ENCODE results near the gene MLLT11.

The MLLT11 gene, protein sequence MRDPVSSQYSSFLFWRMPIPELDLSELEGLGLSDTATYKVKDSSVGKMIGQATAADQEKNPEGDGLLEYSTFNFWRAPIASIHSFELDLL

DNA sequence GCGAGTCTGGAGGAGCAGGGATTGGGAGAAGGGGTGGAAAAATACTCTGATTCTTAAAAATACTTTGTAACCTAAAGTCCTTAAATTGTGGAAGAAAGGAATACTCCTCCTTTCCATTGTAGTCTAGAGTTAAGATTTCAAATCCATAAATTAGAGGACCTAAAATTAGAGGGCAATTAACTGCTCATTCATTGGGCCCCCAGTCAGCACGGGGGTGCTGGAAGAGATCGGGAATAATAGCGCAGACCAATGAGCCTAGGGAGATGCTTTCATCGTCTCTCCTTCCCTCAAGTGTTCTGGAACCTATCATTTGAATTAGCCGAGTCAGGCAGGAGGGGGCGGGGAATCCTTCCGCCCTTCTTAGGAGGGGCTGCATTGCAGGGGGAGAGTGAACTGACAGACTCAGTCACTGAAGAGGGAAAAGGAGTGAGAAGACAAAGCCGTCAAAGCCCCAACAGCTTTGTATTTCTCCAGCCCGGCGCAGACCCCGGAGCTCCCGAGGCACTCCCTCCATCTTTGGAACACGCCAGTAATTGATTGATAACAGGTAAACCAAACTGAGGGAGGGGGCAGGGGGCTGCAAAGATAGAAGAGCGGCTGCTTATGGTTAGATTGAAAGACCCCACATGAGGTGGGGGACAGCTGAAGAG, at the start of gene MLLT11:
Gene MLLT11 (plus strand): TSS at position 391 of the 650 bp plus-strand sequence. CDS start 6,828 bp downstream, outside the sequence.
- H3K9me3 ChIP-seq (ENCODE audit: control insufficient read depth, insufficient read depth, low read length), result no peaks in the 10 kb centered on the region
- H3K27me3 ChIP-seq (ENCODE audit: control insufficient read depth, insufficient read depth, low read length), result no peaks in the 10 kb centered on the region
- H3K9ac ChIP-seq (ENCODE audit: low read depth, low read length), result peak within 1 kb of the TSS; percentile 90
- H3K4me1 ChIP-seq (ENCODE audit: control insufficient read depth, insufficient read depth, low read length), result peaks cover 11% of the 10 kb centered on the region
- peaks cover 8% of the 10 kb centered on the region for H3K36me3 ChIP-seq (ENCODE audit: control insufficient read depth, insufficient read depth, low read length)
- peak within 1 kb of the TSS; percentile 95 for H3K4me3 ChIP-seq (ENCODE audit: low read depth, low read length)

DNA sequence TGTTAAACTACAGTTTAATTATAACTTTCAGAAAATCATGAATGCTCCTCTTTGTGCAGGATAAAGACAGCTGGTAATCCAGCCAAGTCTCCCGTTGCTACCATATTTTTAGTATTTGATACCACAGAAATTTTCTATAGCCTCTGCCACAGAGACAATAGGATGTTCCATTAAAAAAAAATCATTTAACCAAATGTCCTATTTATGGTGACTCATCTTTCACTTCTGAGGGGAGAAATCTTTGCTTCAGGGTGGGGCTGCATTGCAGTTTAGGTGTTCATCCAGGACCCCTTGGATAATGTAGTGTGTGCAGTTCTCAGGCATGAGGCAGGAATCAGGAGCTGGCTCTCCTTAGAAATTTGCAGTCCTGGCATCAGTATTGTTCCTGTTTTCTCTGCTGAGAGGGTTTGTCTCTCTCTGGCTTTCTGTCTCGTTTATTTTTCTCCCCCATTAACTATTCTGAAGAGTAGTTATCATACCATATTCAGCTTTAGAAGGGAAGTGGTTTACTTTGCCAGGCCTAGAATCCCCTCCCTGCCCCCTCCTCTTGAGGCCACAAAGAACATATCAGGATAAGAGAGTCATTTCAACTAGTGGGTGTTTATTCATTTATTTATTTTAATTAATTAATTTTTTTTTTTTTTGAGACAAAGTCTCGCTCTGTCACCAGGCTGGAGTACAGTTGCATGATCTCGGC, 48.9 kb upstream of the MLLT11 start:
- Histone ChIP-seq H3K36me3 (ENCODE audit: control insufficient read depth, insufficient read depth, low read length) (no peaks in the 10 kb centered on the region), H3K9me3 (ENCODE audit: control insufficient read depth, insufficient read depth, low read length) (no peaks in the 10 kb centered on the region), H3K27me3 (ENCODE audit: control insufficient read depth, insufficient read depth, low read length) (no peaks in the 10 kb centered on the region), H3K4me3 (ENCODE audit: low read depth, low read length) (no peak overlapping the region), H3K9ac (ENCODE audit: low read depth, low read length) (no peak overlapping the region), H3K4me1 (ENCODE audit: control insufficient read depth, insufficient read depth, low read length) (peaks cover 10% of the 10 kb centered on the region)

DNA sequence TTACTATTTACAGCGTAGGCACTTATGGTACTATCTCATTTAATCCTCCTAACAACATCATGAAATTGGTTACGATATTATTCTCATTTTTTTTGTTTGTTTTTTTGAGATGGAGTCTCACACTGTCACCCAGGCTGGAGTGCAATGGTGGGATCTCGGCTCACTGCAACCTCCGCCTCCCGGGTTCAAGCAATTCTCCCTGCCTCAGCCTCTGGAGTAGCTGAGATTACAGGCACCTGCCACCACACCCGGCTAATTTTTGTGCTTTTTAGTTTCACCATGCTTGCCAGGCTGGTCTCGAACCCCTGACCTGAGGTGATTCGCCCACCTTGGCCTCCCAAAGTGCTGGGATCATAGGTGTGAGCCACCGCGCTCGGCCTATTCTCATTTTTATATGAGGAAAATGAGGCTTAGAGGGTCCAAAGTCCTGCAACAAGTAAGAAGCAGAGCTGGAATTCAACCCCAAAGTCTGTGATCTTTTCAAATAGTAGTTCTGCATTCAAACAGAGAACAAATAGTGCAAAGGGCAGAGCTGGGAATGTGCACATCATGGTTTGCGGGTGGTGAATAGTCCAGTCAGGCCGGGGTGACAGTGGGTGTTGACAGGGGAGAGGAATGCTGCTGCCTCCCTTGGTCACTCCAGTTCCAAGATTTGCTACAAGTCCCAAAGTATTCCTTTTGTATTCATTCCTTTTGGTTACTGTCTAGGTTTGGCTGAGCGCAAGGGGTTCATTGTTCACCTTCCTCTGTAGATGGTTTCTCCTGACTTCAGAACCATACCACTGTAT, 47.3 kb upstream of the MLLT11 start:
- Histone ChIP-seq H3K4me1 (ENCODE audit: control insufficient read depth, insufficient read depth, low read length) (peaks cover 5% of the 10 kb centered on the region), H3K9ac (ENCODE audit: low read depth, low read length) (no peak overlapping the region), H3K27me3 (ENCODE audit: control insufficient read depth, insufficient read depth, low read length) (no peaks in the 10 kb centered on the region), H3K4me3 (ENCODE audit: low read depth, low read length) (no peak overlapping the region), H3K9me3 (ENCODE audit: control insufficient read depth, insufficient read depth, low read length) (no peaks in the 10 kb centered on the region), H3K36me3 (ENCODE audit: control insufficient read depth, insufficient read depth, low read length) (no peaks in the 10 kb centered on the region)

DNA sequence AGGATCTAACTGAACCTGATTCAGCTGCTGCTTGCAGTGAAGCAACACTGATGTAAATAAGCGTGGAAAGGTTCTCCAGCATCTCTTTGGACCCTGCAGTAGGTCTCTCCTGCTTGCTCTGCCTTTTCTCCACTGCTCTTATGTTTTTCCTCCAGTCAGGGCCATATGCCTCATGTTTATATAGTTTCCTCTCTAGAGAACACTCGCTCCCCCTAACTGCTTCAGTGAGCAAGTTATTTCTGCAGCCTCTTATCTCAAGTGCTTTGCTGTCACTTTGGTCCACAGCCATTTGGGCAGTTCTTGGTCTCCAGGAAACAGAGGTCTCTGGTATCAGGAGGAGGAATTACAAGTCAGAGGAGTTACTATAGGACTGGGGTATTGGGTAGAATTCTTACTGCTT, 46.7 kb upstream of the MLLT11 start:
- no peak overlapping the region for H3K9ac ChIP-seq (ENCODE audit: low read depth, low read length)
- H3K9me3 ChIP-seq (ENCODE audit: control insufficient read depth, insufficient read depth, low read length), result no peaks in the 10 kb centered on the region
- H3K36me3 ChIP-seq (ENCODE audit: control insufficient read depth, insufficient read depth, low read length), result no peaks in the 10 kb centered on the region
- no peaks in the 10 kb centered on the region for H3K27me3 ChIP-seq (ENCODE audit: control insufficient read depth, insufficient read depth, low read length)
- peaks cover 5% of the 10 kb centered on the region for H3K4me1 ChIP-seq (ENCODE audit: control insufficient read depth, insufficient read depth, low read length)
- H3K4me3 ChIP-seq (ENCODE audit: low read depth, low read length), result no peak overlapping the region

DNA sequence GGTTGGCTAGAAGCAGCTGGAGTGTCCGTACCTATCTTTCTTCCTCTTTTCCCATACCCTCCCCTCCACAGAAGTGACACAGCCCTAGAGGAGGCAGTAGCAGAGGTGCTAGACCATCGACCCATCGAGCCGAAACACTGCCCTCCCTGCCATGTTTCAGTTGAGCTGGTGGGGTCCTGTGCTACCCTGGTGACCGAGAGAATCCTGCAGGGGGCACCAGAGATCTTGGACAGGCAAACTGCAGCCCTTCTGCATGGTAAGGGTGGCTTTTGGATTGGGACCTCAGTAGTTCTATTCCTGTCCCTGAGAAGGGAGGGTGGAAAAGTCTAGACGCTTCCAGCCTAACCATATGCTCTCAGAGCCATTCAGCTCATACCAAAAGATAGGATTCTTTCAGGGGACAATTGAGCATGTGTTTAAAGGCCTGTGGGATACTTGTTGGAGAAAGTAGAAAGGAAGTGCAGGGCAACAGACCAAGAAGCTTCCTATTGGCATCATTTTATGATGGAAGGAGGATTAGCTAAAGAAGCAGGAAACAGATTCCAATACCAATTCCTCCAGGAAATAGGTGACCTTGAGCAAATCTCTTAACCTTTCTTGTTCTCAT, 35.6 kb upstream of the MLLT11 start:
- Histone ChIP-seq H3K4me1 (ENCODE audit: control insufficient read depth, insufficient read depth, low read length) (no peaks in the 10 kb centered on the region), H3K36me3 (ENCODE audit: control insufficient read depth, insufficient read depth, low read length) (peaks cover 14% of the 10 kb centered on the region), H3K9me3 (ENCODE audit: control insufficient read depth, insufficient read depth, low read length) (no peaks in the 10 kb centered on the region), H3K4me3 (ENCODE audit: low read depth, low read length) (no peak overlapping the region), H3K9ac (ENCODE audit: low read depth, low read length) (no peak overlapping the region), H3K27me3 (ENCODE audit: control insufficient read depth, insufficient read depth, low read length) (no peaks in the 10 kb centered on the region)

DNA sequence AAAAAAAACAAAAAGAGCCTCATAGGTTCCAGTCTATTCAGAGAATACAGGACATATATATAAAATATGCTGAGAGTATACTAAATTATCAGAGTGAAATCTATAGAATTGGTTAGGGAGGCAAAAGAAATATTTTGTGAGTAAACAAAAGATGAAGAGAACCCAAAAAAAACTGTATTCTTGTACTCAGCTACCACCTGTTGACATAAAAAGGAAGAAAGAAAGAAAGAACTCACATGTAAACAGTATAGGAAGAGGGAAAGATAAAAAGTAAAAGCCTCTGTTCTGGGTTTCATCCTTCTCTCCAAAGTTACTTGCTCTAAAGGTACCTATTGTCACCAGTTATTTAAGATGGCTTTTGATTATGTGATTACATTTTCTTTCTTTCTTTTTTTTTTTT, 33.7 kb upstream of the MLLT11 start:
- no peaks in the 10 kb centered on the region for H3K27me3 ChIP-seq (ENCODE audit: control insufficient read depth, insufficient read depth, low read length)
- H3K36me3 ChIP-seq (ENCODE audit: control insufficient read depth, insufficient read depth, low read length), result peaks cover 17% of the 10 kb centered on the region
- no peak overlapping the region for H3K4me3 ChIP-seq (ENCODE audit: low read depth, low read length)
- H3K4me1 ChIP-seq (ENCODE audit: control insufficient read depth, insufficient read depth, low read length), result no peaks in the 10 kb centered on the region
- no peak overlapping the region for H3K9ac ChIP-seq (ENCODE audit: low read depth, low read length)
- H3K9me3 ChIP-seq (ENCODE audit: control insufficient read depth, insufficient read depth, low read length), result no peaks in the 10 kb centered on the region

DNA sequence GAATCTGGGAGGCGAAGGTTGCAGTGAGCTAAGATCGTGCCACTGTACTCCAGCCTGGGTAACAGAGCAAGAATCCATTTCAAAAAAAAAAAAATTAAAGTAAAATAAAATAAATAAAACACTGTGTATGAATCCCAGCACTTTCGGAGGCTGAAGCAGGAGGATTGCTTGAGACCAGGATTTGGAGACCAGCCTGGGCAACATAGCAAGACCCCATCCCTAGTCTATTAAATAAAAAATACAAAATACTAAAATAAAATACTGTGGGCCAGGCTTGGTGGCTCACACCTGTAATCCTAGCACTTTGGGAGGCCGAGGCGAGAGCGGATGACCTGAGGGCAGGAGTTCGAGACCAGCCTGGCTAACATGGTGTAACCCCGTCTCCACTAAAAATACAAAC, 28.0 kb upstream of the MLLT11 start:
- H3K4me1 ChIP-seq (ENCODE audit: control insufficient read depth, insufficient read depth, low read length), result peaks cover 4% of the 10 kb centered on the region
- no peaks in the 10 kb centered on the region for H3K27me3 ChIP-seq (ENCODE audit: control insufficient read depth, insufficient read depth, low read length)
- peaks cover 14% of the 10 kb centered on the region for H3K36me3 ChIP-seq (ENCODE audit: control insufficient read depth, insufficient read depth, low read length)
- no peak overlapping the region for H3K9ac ChIP-seq (ENCODE audit: low read depth, low read length)
- no peak overlapping the region for H3K4me3 ChIP-seq (ENCODE audit: low read depth, low read length)
- no peaks in the 10 kb centered on the region for H3K9me3 ChIP-seq (ENCODE audit: control insufficient read depth, insufficient read depth, low read length)

DNA sequence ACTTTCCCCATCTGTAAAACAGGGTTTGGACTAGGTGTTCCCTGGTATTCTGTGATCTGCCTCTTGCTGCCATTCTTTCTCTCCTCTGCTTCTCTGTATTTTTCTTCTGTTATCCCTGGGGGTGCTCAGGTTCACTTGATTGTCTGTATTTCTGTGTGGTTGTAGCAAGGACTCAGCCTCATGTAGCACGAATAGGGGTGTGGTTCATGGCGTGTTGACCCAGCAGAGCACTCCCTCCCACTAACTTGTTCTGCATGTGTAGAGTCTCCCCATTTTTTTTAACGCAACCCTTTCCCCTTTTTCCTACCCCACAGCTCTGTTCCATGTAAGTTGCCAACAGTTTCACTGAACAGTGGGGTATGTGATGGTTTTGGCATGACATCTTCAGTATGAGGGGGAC, 25.0 kb upstream of the MLLT11 start:
- Histone ChIP-seq H3K4me1 (ENCODE audit: control insufficient read depth, insufficient read depth, low read length) (peaks cover 8% of the 10 kb centered on the region), H3K4me3 (ENCODE audit: low read depth, low read length) (no peak overlapping the region), H3K9me3 (ENCODE audit: control insufficient read depth, insufficient read depth, low read length) (no peaks in the 10 kb centered on the region), H3K36me3 (ENCODE audit: control insufficient read depth, insufficient read depth, low read length) (peaks cover 5% of the 10 kb centered on the region), H3K27me3 (ENCODE audit: control insufficient read depth, insufficient read depth, low read length) (no peaks in the 10 kb centered on the region), H3K9ac (ENCODE audit: low read depth, low read length) (no peak overlapping the region)

DNA sequence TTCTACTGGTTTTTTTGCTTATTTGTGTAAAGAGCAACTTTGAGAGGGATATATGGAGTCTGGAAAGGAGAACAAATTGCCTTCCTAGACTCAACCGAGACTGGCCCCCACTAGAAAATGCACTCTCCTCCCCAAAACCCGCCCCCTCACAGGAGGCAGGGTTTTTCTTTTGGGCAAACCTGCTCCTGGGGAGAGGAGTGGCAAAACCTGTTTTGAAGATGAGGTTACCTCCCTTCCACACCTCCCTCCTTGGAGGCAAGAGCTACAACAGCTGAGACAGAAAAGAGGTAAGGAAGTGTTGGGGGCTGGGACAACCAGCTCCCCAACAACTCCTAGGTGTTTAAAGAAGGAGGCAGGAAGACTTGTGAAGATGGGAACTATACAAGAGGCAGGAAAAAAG, 23.8 kb upstream of the MLLT11 start, which contains the start of gene BNIPL:
Gene BNIPL (plus strand): TSS at position 231 of the 400 bp plus-strand sequence. CDS start 140 bp downstream, at position 371.
- H3K36me3 ChIP-seq (ENCODE audit: control insufficient read depth, insufficient read depth, low read length), result peaks cover 3% of the 10 kb centered on the region
- no peaks in the 10 kb centered on the region for H3K9me3 ChIP-seq (ENCODE audit: control insufficient read depth, insufficient read depth, low read length)
- H3K9ac ChIP-seq (ENCODE audit: low read depth, low read length), result no peak within 1 kb of the TSS
- peaks cover 8% of the 10 kb centered on the region for H3K4me1 ChIP-seq (ENCODE audit: control insufficient read depth, insufficient read depth, low read length)
- H3K27me3 ChIP-seq (ENCODE audit: control insufficient read depth, insufficient read depth, low read length), result no peaks in the 10 kb centered on the region
- no peak within 1 kb of the TSS for H3K4me3 ChIP-seq (ENCODE audit: low read depth, low read length)

DNA sequence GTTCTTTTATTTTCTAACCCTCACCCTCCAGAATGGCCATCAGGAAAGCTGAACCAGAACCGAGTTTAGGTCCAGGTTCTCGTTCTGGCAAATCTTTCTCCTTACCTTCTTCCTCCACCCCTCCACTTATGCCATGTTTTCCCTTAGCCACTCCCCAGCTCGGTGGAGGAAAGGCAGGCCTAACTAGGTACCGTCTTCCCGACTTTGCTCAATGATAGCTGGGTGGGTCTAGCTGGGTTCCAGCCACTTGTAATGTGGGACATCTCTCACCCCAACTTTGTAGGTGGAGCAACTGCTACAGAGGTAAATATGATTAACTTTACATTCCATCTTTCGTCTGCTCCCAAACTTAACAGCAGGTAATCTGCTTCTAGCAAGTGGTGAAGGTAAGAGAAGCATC, 23.2 kb upstream of the MLLT11 start:
- Histone ChIP-seq H3K4me1 (ENCODE audit: control insufficient read depth, insufficient read depth, low read length) (peaks cover 8% of the 10 kb centered on the region), H3K9ac (ENCODE audit: low read depth, low read length) (no peak overlapping the region), H3K4me3 (ENCODE audit: low read depth, low read length) (no peak overlapping the region), H3K27me3 (ENCODE audit: control insufficient read depth, insufficient read depth, low read length) (no peaks in the 10 kb centered on the region), H3K36me3 (ENCODE audit: control insufficient read depth, insufficient read depth, low read length) (peaks cover 3% of the 10 kb centered on the region), H3K9me3 (ENCODE audit: control insufficient read depth, insufficient read depth, low read length) (no peaks in the 10 kb centered on the region)

DNA sequence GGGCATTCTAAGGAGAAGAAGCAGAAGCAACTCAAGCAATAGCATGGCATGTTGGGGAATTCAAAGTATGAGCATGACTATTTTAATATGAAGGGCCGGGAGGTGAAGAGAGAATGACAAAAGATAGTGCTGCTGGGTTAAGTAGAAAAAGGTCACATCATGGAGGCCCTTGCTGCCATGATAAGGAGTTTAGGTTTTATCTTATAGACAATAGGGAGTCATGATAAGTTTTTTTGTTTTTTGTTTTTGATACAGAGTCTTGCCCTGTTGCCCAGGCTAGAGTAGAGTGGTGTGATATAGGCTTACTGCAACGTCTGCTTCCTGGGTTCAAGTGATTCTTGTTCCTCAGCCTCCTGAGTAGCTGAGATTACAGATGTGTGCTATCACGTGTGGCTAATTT, 20.7 kb upstream of the MLLT11 start:
- H3K4me1 ChIP-seq (ENCODE audit: control insufficient read depth, insufficient read depth, low read length), result peaks cover 8% of the 10 kb centered on the region
- no peaks in the 10 kb centered on the region for H3K9me3 ChIP-seq (ENCODE audit: control insufficient read depth, insufficient read depth, low read length)
- no peak overlapping the region for H3K4me3 ChIP-seq (ENCODE audit: low read depth, low read length)
- H3K36me3 ChIP-seq (ENCODE audit: control insufficient read depth, insufficient read depth, low read length), result peaks cover 3% of the 10 kb centered on the region
- H3K9ac ChIP-seq (ENCODE audit: low read depth, low read length), result no peak overlapping the region
- no peaks in the 10 kb centered on the region for H3K27me3 ChIP-seq (ENCODE audit: control insufficient read depth, insufficient read depth, low read length)
